OCI-LY3 (cell line): ENCODE data around the gene GMPPA.

Source experiments
- H2AFZ ChIP-seq: fragments of 200-600, 300-600 bp; shearing (Covaris generic); 2 replicates; pipeline ENCODE4 v1.6.0; 2014; ENCODE audit warnings: antibody characterized with exemption, low read depth, low read length
- H3K27ac ChIP-seq: fragments of 200-600, 300-600 bp; sonication (generic); 2 replicates; pipeline ENCODE4 v1.5.1; 2014; ENCODE audit warnings: mild to moderate bottlenecking, low read length, moderate library complexity, mixed read lengths
- H3K27me3 ChIP-seq: fragments of 200-600, 300-600 bp; sonication (generic); 2 replicates; pipeline ENCODE4 v1.6.1; 2014; ENCODE audit warnings: low read depth, low read length, mixed read lengths
- H3K36me3 ChIP-seq: fragments of 200-600, 300-600 bp; sonication (generic); replicated peaks from 2 replicates; pipeline ENCODE3; 2014; ENCODE audit warnings: low read depth, low read length, mixed read lengths
- H3K4me1 ChIP-seq: fragments of 300-600, 200-600 bp; sonication (generic); 2 replicates; pipeline ENCODE4 v1.6.1; 2014; ENCODE audit warnings: low read length, mixed read lengths
- H3K4me2 ChIP-seq: fragments of 200-600, 300-600 bp; sonication (generic); 2 replicates; pipeline ENCODE4 v1.6.1; 2014; ENCODE audit warnings: low read length, mixed read lengths
- H3K4me3 ChIP-seq: fragments of 300-600, 200-600 bp; sonication (generic); 2 replicates; pipeline ENCODE4 v1.5.1; 2014; ENCODE audit warnings: antibody characterized with exemption, mild to moderate bottlenecking, low read length, moderate library complexity
- H3K79me2 ChIP-seq: fragments of 300-600, 200-600 bp; shearing (Covaris generic); 2 replicates; pipeline ENCODE4 v1.6.1; 2014; ENCODE audit warnings: mild to moderate bottlenecking, low read length, mixed read lengths
- H3K9ac ChIP-seq: fragments of 300-600, 200-600 bp; shearing (Covaris generic); 2 replicates; pipeline ENCODE4 v1.6.0; 2014; ENCODE audit warnings: mild to moderate bottlenecking, low read length, moderate library complexity
- H3K9me3 ChIP-seq: fragments of 200-600, 300-600 bp; shearing (Covaris generic); 2 replicates; pipeline ENCODE4 v1.6.1; 2014; ENCODE audit warnings: low read length, mixed read lengths; ENCODE audit not compliant: insufficient read depth
- H4K20me1 ChIP-seq: fragments of 200-600, 300-600 bp; sonication (generic); 2 replicates; pipeline ENCODE4 v1.6.1; 2016; ENCODE audit warnings: low read length, mixed read lengths; ENCODE audit not compliant: insufficient read depth
- CTCF ChIP-seq: fragments of 200-600, 300-600 bp; sonication (generic); IDR thresholded peaks from 2 replicates; pipeline ENCODE4 v1.5.1; 2014; ENCODE audit warnings: antibody characterized with exemption, low read length, low read depth
- EZH2phosphoT487 ChIP-seq: fragments of 200-600 bp; shearing (Covaris generic); IDR thresholded peaks from 2 replicates; pipeline ENCODE4 v1.6.1; 2018; ENCODE audit warnings: antibody characterized with exemption, mixed run types, low read depth

Gene GMPPA

GRCh38 chr2:219527076-219527394 lies 28.3 kb downstream of the GMPPA start:
- H3K27me3 ChIP-seq, result peaks cover 33% of the 10 kb centered on the region
- H2AFZ ChIP-seq, result no peak overlapping the region
- H3K36me3 ChIP-seq, result no peaks in the 10 kb centered on the region
- H3K4me1 ChIP-seq, result no peaks in the 10 kb centered on the region
- H3K9ac ChIP-seq, result no peak overlapping the region
- no peaks in the 10 kb centered on the region for H3K79me2 ChIP-seq
- no peaks in the 10 kb centered on the region for H3K9me3 ChIP-seq
- H3K27ac ChIP-seq, result no peak overlapping the region
- H3K4me3 ChIP-seq, result no peak overlapping the region
- H4K20me1 ChIP-seq, result no peaks in the 10 kb centered on the region
- no peak overlapping the region for H3K4me2 ChIP-seq
- TF ChIP-seq CTCF, result no peak
- no peak for TF ChIP-seq EZH2phosphoT487

- H3K27me3 ChIP-seq, result peaks cover 36% of the 10 kb centered on the region
Observed at GRCh38 chr2:219527472-219527871, 28.8 kb downstream of the GMPPA start.

GRCh38 chr2:219530048-219530963 lies 31.6 kb downstream of the GMPPA start:
- Histone ChIP-seq H3K4me2 (peak overlapping the region; percentile 50), H4K20me1 (no peaks in the 10 kb centered on the region), H2AFZ (no peak overlapping the region), H3K27me3 (peaks cover 37% of the 10 kb centered on the region), H3K79me2 (no peaks in the 10 kb centered on the region), H3K36me3 (no peaks in the 10 kb centered on the region), H3K9ac (no peak overlapping the region), H3K9me3 (no peaks in the 10 kb centered on the region), H3K4me3 (no peak overlapping the region), H3K27ac (no peak overlapping the region), H3K4me1 (no peaks in the 10 kb centered on the region)
- peak; percentile 77 for TF ChIP-seq CTCF
- TF ChIP-seq EZH2phosphoT487, result no peak

More at GRCh38 chr2:219527472-219527871, 28.8 kb downstream of the GMPPA start:
- Histone ChIP-seq H3K4me2 (no peak overlapping the region), H3K27ac (no peak overlapping the region), H3K36me3 (no peaks in the 10 kb centered on the region), H3K4me3 (no peak overlapping the region), H3K9ac (no peak overlapping the region), H3K79me2 (no peaks in the 10 kb centered on the region), H3K9me3 (no peaks in the 10 kb centered on the region), H4K20me1 (no peaks in the 10 kb centered on the region), H3K4me1 (no peaks in the 10 kb centered on the region), H2AFZ (no peak overlapping the region)
- TF ChIP-seq EZH2phosphoT487 (no peak), CTCF (no peak)

- H3K9ac ChIP-seq, result no peak overlapping the region
- H3K4me3 ChIP-seq, result no peak overlapping the region
- no peaks in the 10 kb centered on the region for H3K79me2 ChIP-seq
- no peak overlapping the region for H3K4me2 ChIP-seq
- H3K27me3 ChIP-seq, result peaks cover 33% of the 10 kb centered on the region
- H4K20me1 ChIP-seq, result no peaks in the 10 kb centered on the region
- no peaks in the 10 kb centered on the region for H3K4me1 ChIP-seq
- H3K27ac ChIP-seq, result no peak overlapping the region
- TF ChIP-seq CTCF (no peak), EZH2phosphoT487 (no peak)
- H3K9me3 ChIP-seq, result no peaks in the 10 kb centered on the region
- no peak overlapping the region for H2AFZ ChIP-seq
- no peaks in the 10 kb centered on the region for H3K36me3 ChIP-seq
Observed at GRCh38 chr2:219531639-219532377, 33.1 kb downstream of the GMPPA start.
